NCI-H345 treated with DMSO at 0.1 percent for 48 hours (cell line): ENCODE data around the gene ARL3.
"Not testable (repeated sequence)": the region's sequence is repeated elsewhere in the genome, so short reads cannot be mapped to it uniquely, and the experiment has no call there.

Source experiments
- DNase-seq: peaks from one replicate; lab custom pipeline; 2025; ENCODE audit not compliant: unreplicated experiment; lab: John Stamatoyannopoulos, UW

The ARL3 gene

GRCh38 chr10:102713814-102714620 lies at the start of gene ARL3:
ARL3 (minus strand) TSS chr10:102714397; CDS start chr10:102714275, 122 bp downstream.
- DNase-seq, result peak; percentile 87

GRCh38 chr10:102763037-102763607 lies 48.9 kb upstream of the ARL3 start:
- no peak for DNase-seq

DNA sequence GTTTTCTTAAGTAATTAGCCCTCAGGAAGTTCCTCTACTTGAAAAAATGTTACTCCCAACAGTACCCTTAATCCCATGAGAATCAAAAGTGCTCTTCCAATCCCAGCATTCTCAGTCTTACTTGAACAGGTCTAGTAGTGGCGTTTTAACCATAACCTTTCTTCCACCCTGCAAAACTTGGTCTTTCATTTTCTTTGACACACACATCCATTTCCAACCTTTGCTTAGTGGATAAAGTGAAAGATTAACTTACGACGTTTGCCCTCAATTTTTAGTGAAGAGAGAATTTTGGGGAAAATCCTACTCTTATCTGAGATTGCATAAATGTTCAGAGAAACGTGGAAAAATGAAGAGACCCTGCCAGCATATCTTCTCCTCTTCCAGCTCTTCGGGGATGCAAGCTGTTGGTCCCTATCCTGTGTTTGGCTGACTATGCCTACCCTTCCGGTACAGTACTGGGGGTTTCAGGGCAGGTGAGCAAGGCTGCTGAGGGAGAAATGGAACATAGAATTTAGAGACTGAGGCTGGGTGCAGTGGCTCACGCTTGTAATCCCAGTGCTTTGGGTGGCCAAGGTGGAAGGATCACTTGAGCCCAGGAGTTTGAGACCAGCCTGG lies 48.3 kb upstream of the ARL3 start:
- DNase-seq, result no peak

DNA sequence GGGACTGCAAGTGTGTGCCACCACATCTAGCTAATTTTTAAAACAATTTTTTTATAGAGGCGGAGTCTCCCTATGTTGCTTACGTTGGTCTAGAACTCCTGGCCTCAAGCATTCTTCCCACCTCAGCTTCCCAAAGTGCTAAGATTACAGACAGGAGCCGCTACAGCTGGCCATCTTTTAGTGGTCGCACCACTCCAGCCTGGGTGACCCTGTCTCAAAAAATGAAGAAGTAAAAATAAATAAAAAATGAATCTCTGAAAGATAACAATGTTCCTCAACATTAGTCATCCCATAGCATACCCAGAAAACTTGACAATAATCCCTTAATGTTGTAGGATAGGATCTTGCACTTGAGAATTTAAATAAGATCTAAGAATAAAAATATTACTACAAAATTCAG lies 47.8 kb upstream of the ARL3 start:
- no peak for DNase-seq

GRCh38 chr10:102759497-102760210 lies 45.5 kb upstream of the ARL3 start:
- no peak for DNase-seq

DNA sequence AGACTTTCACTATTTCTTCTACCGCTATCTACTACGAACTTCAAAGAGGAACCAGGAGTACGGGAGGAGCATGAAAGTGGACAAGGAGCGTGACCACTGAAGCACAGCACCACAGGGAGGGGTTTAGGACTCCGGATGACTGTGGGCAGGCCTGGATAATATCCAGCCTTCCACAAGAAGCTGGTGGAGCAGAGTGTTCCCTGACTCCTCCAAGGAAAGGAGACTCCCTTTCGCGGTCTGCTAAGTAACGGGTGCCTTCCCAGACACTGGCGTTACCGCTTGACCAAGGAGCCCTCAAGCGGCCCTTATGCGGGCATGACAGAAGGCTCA lies 44.7 kb upstream of the ARL3 start:
- DNase-seq, result not testable (repeated sequence)

DNA sequence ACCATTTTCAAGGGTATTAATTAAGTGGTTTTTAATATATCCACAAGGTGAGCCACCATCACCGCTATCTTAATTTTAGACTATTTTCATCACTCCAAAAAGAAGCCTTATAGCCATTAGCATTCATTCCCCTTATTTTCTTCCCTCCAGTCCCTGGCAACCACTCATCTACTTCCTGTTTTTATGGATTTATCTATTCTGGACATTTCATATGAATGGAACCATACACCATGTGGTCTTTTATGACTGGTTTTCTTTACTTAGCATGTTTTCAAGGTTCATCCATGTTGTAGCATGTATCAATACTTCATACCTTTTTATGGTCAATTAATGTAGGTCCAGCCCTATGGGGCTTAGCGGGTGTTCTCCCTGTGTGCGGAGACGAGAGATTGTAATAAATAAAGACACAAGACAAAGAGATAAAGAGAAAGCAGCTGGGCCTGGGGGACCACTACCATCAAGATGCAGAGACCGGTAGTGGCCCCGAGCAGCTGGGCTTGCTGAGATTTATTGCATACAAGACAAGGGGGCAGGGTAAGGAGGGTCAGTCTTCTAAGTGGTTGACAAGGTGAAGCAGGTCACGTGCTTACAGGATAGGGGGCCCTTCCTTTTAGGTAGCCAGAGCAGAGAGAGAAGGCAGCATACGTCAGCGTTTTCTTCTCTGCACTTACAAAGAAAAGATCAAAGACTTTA lies 44.2 kb upstream of the ARL3 start:
- no peak for DNase-seq

GRCh38 chr10:102757323-102757722 lies 43.1 kb upstream of the ARL3 start:
- DNase-seq, result no peak

GRCh38 chr10:102753718-102754117 lies 39.5 kb upstream of the ARL3 start:
- no peak for DNase-seq

DNA sequence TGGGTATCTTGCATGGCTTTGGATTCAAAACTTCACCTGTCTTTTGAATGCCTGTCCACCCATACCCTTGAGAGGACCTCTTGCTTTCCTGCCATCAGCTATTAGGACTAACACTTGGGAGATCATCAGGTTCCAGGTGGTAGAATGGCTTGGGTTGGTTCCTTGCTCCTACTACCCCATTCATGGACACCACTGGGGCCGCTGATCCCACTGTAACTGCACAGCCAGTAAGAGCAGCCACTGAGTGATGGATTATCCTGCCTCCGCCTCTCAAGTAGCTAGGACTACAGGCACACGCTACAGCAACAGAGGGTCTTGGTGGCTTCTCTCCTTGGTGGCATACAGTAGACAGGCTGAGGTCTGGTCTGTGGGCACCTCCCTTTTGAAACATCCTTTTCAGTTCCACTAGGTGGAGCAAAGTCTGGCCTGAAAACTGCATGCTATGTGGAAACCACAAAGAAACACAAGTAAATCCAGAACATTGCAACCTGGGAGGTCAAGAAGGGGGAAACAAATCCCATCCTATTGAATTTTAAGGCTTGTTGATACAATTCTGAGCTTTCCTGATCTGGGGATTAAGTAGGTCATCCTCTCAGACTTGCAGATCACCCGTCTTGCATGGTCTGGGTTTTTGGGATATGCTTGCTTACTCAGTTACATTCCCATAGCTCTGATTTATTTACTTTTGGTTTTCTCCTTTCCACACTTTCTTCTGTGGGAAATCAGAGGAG lies 38.9 kb upstream of the ARL3 start:
- no peak for DNase-seq

DNA sequence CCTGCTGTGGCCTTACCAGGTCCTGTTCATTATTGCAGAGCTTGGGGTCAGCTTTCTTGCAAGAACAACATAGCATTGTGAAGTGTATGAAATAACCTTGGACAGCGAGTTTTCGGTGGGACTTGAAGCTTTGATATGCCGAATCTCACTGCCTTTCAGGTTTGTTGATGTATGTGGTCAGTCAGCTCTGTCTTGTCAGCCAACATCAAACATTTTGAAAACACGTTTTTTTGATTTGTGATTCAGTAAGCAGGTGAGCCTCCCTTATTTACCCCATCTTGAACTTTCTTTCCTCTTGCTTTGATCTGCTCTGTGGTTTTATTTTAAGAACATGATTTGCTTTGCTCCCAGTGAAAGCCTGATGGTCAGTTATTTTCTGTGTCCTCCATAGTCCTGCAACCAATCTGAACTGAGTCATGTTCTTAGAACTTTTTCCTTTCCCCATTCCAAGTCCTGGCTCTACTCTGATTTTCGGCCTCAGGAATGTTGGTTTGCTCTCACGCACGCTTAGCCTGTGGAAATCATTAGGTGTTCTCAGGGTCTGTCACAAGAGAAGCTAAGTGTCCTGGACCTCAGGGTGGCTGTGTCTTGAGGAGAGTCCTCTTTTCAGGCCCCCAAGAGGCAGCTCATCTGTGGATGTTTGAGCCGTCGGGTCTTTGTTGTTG lies 38.2 kb upstream of the ARL3 start:
- no peak for DNase-seq

DNA sequence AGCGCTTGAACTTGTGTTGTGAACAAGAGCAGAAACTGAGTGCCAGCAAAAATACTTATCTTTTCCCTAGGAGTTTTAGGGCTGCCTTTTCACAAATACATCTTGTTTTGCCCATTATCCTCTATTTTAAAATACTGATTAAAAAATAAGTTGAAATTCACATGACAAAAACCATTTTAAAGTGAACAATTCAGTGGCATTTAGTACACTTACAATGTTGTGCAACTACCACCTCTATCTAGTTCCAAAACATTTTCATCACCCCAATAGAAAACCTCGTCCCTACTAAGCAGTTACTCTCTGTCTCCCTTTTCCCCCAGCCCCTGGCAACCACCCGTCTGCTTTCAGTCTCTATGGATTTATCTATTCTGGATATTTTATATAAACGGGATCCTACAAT lies 31.0 kb upstream of the ARL3 start:
- DNase-seq, result no peak

DNA sequence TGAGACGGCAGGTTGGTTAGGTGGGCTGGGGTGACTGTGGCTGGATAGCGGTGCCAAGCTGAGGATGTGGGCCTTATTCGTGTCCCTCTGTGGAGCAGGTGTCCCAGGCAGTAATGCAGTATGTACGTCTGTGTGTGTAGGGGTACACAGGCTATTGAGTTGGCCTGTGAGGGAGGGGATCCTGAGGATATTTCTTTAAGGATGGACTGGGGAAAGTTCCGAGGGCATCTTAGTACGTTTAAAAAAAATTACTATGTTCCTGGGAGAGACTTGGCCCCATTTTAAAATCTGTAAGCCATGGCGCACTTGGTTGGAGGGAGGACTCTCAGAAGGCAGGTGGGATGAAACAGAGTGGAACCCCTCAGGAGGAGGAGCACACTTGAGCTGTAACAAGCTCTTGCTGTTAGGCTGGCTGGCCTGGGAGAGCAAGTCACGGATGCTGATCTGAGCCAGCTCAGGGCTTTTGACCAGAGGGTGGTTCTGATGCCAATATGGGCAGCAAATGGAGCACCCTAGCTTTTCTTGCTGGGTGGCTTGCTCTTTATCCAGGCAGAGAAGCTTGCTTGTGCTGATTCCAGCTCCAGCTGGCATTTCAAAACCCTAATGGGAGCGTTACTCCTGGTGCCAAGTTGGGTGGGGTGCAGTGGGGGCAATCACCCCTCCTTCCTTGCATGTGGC lies 30.3 kb upstream of the ARL3 start:
- DNase-seq, result no peak

- DNase-seq, result peak; percentile 96
Measured at GRCh38 chr10:102743588-102744373, 29.6 kb upstream of the ARL3 start, which contains the start of gene WBP1L. WBP1L (plus strand) TSS chr10:102743948; CDS start chr10:102744054, 106 bp downstream.

GRCh38 chr10:102743078-102743587 lies 28.9 kb upstream of the ARL3 start:
- DNase-seq, result no peak

GRCh38 chr10:102742313-102742712 lies 28.1 kb upstream of the ARL3 start:
- DNase-seq, result not testable (repeated sequence)

GRCh38 chr10:102741726-102742237 lies 27.6 kb upstream of the ARL3 start:
- no peak for DNase-seq

DNA sequence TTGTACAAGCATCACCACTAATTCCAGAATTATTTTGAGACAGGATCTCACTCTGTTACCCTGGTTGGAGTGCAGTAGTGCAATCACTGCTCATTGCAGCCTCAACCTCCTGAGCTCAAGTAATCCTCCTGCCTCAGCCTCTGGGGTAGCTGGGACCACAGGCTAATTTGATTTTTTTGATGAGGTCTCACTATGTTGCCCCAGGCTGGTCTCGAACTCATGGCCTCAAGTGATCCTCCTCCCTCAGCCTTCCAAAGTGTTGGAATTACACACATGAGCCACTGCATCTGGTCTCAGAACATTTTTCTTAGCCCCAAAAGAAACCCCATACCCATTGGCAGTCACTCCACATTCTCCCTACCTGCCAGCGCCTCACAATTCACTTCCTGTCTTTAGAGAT lies 26.0 kb upstream of the ARL3 start:
- no peak for DNase-seq
